NCI-H2107 treated with DMSO at 0.1 percent for 48 hours (cell line): ENCODE measurements around the gene TPCN2.

Source experiments
- DNase-seq: peaks from one replicate; lab custom pipeline; 2025; ENCODE audit not compliant: unreplicated experiment; lab: John Stamatoyannopoulos, UW

Gene TPCN2

GRCh38 chr11:69055598-69056516 lies 7.1 kb downstream of the TPCN2 start:
- DNase-seq, result no peak

- DNase-seq, result no peak
Observed at GRCh38 chr11:69057236-69057635, 8.5 kb downstream of the TPCN2 start.

- no peak for DNase-seq
Observed at GRCh38 chr11:69057801-69058200, 9.1 kb downstream of the TPCN2 start.

- no peak for DNase-seq
Observed at GRCh38 chr11:69058511-69059270, 10.0 kb downstream of the TPCN2 start.

GRCh38 chr11:69059429-69059828 lies 10.7 kb downstream of the TPCN2 start:
- DNase-seq, result no peak

- DNase-seq, result no peak
Observed at GRCh38 chr11:69059985-69060384, 11.3 kb downstream of the TPCN2 start.

- no peak for DNase-seq
Observed at GRCh38 chr11:69060806-69061712, 12.3 kb downstream of the TPCN2 start.

- DNase-seq, result no peak
Observed at GRCh38 chr11:69061713-69062053, 13.0 kb downstream of the TPCN2 start.

- no peak for DNase-seq
Observed at GRCh38 chr11:69062169-69062855, 13.6 kb downstream of the TPCN2 start.

GRCh38 chr11:69062873-69063651 lies 14.3 kb downstream of the TPCN2 start:
- no peak for DNase-seq

- no peak for DNase-seq
Observed at GRCh38 chr11:69063652-69064260, 15.0 kb downstream of the TPCN2 start.

GRCh38 chr11:69064394-69064957 lies 15.7 kb downstream of the TPCN2 start:
- no peak for DNase-seq

GRCh38 chr11:69065147-69065710 lies 16.5 kb downstream of the TPCN2 start:
- no peak for DNase-seq

- DNase-seq, result no peak
Observed at GRCh38 chr11:69066122-69067112, 17.7 kb downstream of the TPCN2 start.

GRCh38 chr11:69067200-69067599 lies 18.5 kb downstream of the TPCN2 start:
- no peak for DNase-seq

- no peak for DNase-seq
Observed at GRCh38 chr11:69071086-69071800, 22.5 kb downstream of the TPCN2 start.

- no peak for DNase-seq
Observed at GRCh38 chr11:69071956-69072355, 23.2 kb downstream of the TPCN2 start.
